Lower leg skin (tissue), 4 donors: ENCODE measurements around the gene CHAMP1. TPM values are rescaled to one million over a fixed set of nuclear protein-coding genes. Genes with fewer than 3 reads are reported as not detected.

Source experiments
- DNase-seq, 2 donors: peaks; one replicate each; pipeline ENCODE4 v3.0.0-alpha.2; 2019; ENCODE audit warnings: low spot score in 2 of 2
- H3K4me3 ChIP-seq: fragments of 200-600 bp; sonication (generic); 2 replicates; pipeline ENCODE4 v1.5.1; 2017; ENCODE audit warnings: mild to moderate bottlenecking, low read depth; ENCODE audit not compliant: poor library complexity, severe bottlenecking
- CTCF ChIP-seq, 3 donors: fragments of 450-650 bp; IDR thresholded peaks; one replicate each; pipeline ENCODE4 v1.5.1; 2016; ENCODE audit warnings: antibody characterized with exemption in 3 of 3, mild to moderate bottlenecking in 3 of 3, moderate library complexity in 2 of 3
- POLR2A ChIP-seq, 2 donors: fragments of 450-650 bp; IDR thresholded peaks; one replicate each; pipeline ENCODE4 v1.6.1; 2016 to 2017; ENCODE audit warnings: antibody characterized with exemption in 2 of 2, mild to moderate bottlenecking in 1 of 2, moderate library complexity in 1 of 2
- WGBS, 2 donors: methylation state at CpG; one replicate each; pipeline ENCODE4 v1.1.5; 2018; 5-methylcytosine and 5-hydroxymethylcytosine counted together
- intact Hi-C: fragments of 100-400 bp; cut with DNase I; formaldehyde crosslinking; loops from one replicate; pipeline ENCODE4 v1.15.0; 2023; ENCODE audit warnings: low total_unique reads
- total RNA-seq, 4 donors: library from RNA; depleted of rRNA; stranded (reverse); fragments of >200 nt; gene quantifications; one replicate each; pipeline ENCODE4 v1.1.0, GENCODE V29; 2016

The CHAMP1 gene
- total RNA-seq, 4 donors from 2014 or later: 18.0 to 21.0 (median 19.7) TPM

- H3K4me3 ChIP-seq: no peak overlapping the region
- TF ChIP-seq CTCF (IDR thresholded peaks at IDR 0.05): no peak
- no peak for TF ChIP-seq POLR2A (IDR thresholded peaks at IDR 0.05)
- no peak for DNase-seq
- intact Hi-C loops: no loop called here
- WGBS, 2 donors: 85 to 86% methylated on average over 4 of the region's 4 CpGs
Measured at GRCh38 chr13:114269281-114269770, 45.0 kb upstream of the CHAMP1 start.

GRCh38 chr13:114272977-114273376 lies 41.3 kb upstream of the CHAMP1 start:
- no peak for TF ChIP-seq POLR2A (IDR thresholded peaks at IDR 0.05)
- TF ChIP-seq CTCF (IDR thresholded peaks at IDR 0.05): no peak
- H3K4me3 ChIP-seq: no peak overlapping the region
- intact Hi-C loops: no loop called here
- 81 to 88% methylated on average over 2 of the region's 2 CpGs for WGBS, 2 donors
- no peak for DNase-seq

GRCh38 chr13:114275304-114275703 lies 39.0 kb upstream of the CHAMP1 start:
- WGBS, 2 donors: 84 to 90% methylated on average over 7 of the region's 7 CpGs
- no peak overlapping the region for H3K4me3 ChIP-seq
- TF ChIP-seq CTCF (IDR thresholded peaks at IDR 0.05) (no peak), POLR2A (IDR thresholded peaks at IDR 0.05) (no peak)
- intact Hi-C loops: no loop called here
- DNase-seq: no peak

- TF ChIP-seq CTCF (IDR thresholded peaks at IDR 0.05) (no peak), POLR2A (IDR thresholded peaks at IDR 0.05) (no peak)
- DNase-seq: no peak
- H3K4me3 ChIP-seq: no peak overlapping the region
- WGBS, 2 donors: 86 to 89% methylated on average over 4 of the region's 4 CpGs
- intact Hi-C loops: no loop called here
Measured at GRCh38 chr13:114279146-114279545, 35.2 kb upstream of the CHAMP1 start.

GRCh38 chr13:114279758-114280355 lies 34.4 kb upstream of the CHAMP1 start:
- no peak for DNase-seq
- intact Hi-C loops: no loop called here
- no peak for TF ChIP-seq POLR2A (IDR thresholded peaks at IDR 0.05)
- WGBS, 2 donors: 90 to 91% methylated on average over 2 of the region's 2 CpGs
- H3K4me3 ChIP-seq: no peak overlapping the region

GRCh38 chr13:114281351-114282040 lies 32.8 kb upstream of the CHAMP1 start, which contains the start of gene UPF3A:
Gene UPF3A, plus strand, starts transcription at chr13:114281601. Its CDS starts 39 bp downstream, at chr13:114281640.
- TF ChIP-seq POLR2A (IDR thresholded peaks at IDR 0.05) (no peak), CTCF (IDR thresholded peaks at IDR 0.05) (no peak)
- intact Hi-C loops: no loop called here

More at GRCh38 chr13:114281351-114282040, 32.8 kb upstream of the CHAMP1 start, which contains the start of gene UPF3A:
- peak within 1 kb of the TSS; percentile 57 for H3K4me3 ChIP-seq
- DNase-seq: peak; percentile 85 to 98
- 1% methylated on average over 45 of the region's 89 CpGs; no CpG with 5 or more reads in 1 of the 2 donors for WGBS, 2 donors
